Gastroesophageal sphincter (tissue), 3 donors: ENCODE measurements around the gene BTRC.

Experiments
- POLR2A ChIP-seq, 2 donors: fragments of 450-650 bp; IDR thresholded peaks; one replicate each; pipeline ENCODE4 v1.6.1; 2017; ENCODE audit warnings: antibody characterized with exemption in 2 of 2, mild to moderate bottlenecking in 2 of 2, moderate library complexity in 1 of 2
- TF ChIP-seq, protein P1 (sequence below), 4 experiments: fragments of 200-600 bp in 2 of 4; fragments of 450-650 bp in 2 of 4; sonication (generic) in 1 of 4; IDR thresholded peaks; one replicate each; pipeline ENCODE4 v1.5.1; 2017 to 2019; ENCODE audit warnings: antibody characterized with exemption in 4 of 4, mild to moderate bottlenecking in 2 of 4, moderate library complexity in 2 of 4

DNA sequence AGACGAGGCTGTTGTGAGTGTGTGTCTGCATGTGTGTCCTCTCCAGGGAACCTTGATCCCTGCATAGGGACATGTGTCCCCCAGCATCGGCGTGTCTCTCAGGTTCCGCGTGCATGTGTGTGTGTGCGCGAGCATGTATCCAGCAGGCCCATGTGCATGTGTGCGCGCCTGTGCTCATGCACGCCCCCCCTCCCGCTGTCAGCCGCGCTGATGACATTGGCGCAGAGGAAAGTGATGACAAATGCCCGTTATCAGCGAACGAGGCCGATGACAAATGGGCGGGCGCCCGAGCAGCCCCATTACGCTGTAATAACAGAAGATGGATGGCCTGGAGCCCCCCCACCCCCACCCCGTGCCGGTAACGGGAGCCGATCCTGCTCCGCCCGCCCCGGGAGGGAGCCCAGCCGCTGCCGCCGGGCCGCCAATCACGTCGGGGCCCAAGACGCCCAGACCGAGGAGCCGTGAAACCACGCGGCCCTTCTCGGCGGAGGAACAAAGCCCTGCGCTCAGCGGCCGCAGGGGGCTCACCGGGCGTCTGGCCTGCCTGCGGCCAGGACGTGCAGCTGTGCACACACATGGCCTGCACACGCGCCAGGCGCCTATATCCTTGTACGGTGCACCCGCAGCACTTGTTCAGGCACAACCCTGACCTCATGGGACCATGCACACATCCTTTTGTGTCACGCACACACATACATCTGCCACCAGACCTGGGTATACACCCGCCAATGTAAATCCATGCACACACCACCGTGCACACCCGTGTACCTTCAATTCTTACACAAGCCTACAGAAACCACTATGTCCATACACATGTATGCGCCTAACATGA lies 212.6 kb downstream of the BTRC start:
- TF ChIP-seq, protein P1, sequence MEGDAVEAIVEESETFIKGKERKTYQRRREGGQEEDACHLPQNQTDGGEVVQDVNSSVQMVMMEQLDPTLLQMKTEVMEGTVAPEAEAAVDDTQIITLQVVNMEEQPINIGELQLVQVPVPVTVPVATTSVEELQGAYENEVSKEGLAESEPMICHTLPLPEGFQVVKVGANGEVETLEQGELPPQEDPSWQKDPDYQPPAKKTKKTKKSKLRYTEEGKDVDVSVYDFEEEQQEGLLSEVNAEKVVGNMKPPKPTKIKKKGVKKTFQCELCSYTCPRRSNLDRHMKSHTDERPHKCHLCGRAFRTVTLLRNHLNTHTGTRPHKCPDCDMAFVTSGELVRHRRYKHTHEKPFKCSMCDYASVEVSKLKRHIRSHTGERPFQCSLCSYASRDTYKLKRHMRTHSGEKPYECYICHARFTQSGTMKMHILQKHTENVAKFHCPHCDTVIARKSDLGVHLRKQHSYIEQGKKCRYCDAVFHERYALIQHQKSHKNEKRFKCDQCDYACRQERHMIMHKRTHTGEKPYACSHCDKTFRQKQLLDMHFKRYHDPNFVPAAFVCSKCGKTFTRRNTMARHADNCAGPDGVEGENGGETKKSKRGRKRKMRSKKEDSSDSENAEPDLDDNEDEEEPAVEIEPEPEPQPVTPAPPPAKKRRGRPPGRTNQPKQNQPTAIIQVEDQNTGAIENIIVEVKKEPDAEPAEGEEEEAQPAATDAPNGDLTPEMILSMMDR (IDR thresholded peaks at IDR 0.05): no peak
- no peak for TF ChIP-seq POLR2A (IDR thresholded peaks at IDR 0.05)
